HG03571 (cell line): ENCODE data around the gene ARID5B.
"Not testable (repeated sequence)": the region's sequence is repeated elsewhere in the genome, so short reads cannot be mapped to it uniquely, and the experiment has no call there.

Experiments
- ATAC-seq: cut with Tn5 transposase; IDR thresholded peaks from one replicate; pipeline ENCODE4 v1.9.1; 2021; ENCODE audit not compliant: unreplicated experiment

The ARID5B gene

GRCh38 chr10:61961278-61961677, 59.8 kb downstream of the ARID5B start:
- ATAC-seq = peak; percentile 49

GRCh38 chr10:61962971-61963370, 61.5 kb downstream of the ARID5B start:
- no peak for ATAC-seq

GRCh38 chr10:61963669-61964058, 62.2 kb downstream of the ARID5B start:
- ATAC-seq = no peak

GRCh38 chr10:61964059-61964709, 62.7 kb downstream of the ARID5B start:
- ATAC-seq = peak; percentile 27

DNA sequence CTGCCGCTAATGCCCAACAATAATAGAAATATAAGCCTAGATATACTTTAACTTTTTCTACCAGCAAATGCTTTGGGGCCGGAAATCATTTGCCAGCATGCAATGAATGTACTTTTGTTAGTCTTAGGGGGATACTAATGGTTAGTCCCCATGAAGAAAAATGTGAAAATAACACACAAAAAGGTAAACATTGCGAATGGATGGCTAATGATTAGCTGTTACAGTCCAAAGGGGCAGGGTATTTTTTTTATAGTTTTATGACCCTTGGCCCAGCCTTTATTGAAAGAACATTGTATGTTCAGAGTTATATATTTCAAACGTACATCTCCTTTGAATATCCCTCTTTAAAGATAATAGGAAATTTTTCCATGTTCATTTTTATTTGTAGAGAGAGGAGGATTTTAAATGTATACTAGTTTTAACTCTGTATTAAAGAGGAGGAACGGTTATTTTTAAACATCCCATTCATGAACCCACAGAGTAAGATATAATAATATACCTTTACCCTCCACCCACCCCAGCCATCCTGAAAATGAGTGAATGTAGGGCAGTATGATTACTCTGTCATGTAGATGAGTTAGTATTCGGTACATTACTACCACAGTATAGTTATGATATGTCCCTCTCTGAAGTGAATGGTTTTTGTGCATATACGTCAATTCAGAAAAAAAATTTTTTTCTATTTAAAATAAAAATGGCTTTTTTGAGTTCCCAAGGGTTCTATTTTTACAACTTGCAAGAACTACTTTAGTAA, 63.6 kb downstream of the ARID5B start:
- no peak for ATAC-seq

GRCh38 chr10:61965703-61966395, 64.3 kb downstream of the ARID5B start:
- ATAC-seq = no peak

- no peak for ATAC-seq
Measured at GRCh38 chr10:61967298-61967697, 65.8 kb downstream of the ARID5B start.

GRCh38 chr10:61970182-61971002, 68.9 kb downstream of the ARID5B start:
- ATAC-seq = no peak

- no peak for ATAC-seq
Measured at GRCh38 chr10:61971003-61971325, 69.5 kb downstream of the ARID5B start.

DNA sequence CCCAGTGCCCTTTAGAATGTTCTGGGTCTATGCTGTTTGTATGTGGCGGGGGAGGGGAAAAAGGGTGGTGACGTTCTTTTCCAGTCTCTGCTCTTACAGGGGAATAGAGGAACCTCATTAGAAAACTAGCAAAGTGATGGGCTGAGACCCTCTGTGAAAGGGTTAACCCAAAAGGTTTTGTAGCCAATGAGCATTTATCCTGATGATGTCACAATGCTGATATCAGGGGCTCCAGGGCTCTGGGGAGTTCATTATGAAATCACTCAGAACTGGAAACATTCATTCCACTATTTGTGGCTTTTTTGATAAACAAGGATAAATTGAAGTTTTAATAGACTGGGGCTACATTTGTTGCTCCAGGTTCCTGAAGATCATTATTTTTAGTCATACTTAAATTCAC, 71.7 kb downstream of the ARID5B start:
- no peak for ATAC-seq

GRCh38 chr10:61973906-61974305, 72.4 kb downstream of the ARID5B start:
- ATAC-seq = no peak

GRCh38 chr10:61974601-61975390, 73.3 kb downstream of the ARID5B start:
- no peak for ATAC-seq

DNA sequence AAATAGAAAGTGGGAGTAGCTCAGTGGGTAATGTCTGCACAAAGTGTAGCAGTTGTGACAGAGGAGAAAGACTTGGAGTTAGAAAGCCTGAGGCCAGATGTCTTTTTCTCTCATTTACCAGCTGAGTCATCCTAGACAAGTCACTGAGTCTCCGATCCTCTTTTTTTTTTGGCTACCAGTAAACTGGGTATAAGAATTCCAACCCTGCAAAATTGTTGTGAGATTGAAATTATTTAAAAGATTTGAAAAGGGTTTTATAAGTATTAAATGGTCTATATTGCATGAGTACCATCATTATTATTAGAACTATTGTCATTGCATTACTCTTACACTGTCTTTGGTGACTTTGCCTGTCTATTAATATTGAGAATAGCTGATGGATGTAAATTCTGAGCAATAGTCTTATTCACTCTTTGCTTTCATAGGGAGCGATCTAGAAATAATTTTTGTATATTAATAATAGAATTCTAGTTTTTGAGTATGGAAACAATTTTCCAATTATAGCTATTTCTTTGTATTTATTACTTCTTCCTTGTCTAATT, 74.0 kb downstream of the ARID5B start:
- ATAC-seq = peak; percentile 67

- not testable (repeated sequence) for ATAC-seq
Measured at GRCh38 chr10:61976951-61977721, 75.6 kb downstream of the ARID5B start.

GRCh38 chr10:61978965-61979364, 77.5 kb downstream of the ARID5B start:
- ATAC-seq = no peak

DNA sequence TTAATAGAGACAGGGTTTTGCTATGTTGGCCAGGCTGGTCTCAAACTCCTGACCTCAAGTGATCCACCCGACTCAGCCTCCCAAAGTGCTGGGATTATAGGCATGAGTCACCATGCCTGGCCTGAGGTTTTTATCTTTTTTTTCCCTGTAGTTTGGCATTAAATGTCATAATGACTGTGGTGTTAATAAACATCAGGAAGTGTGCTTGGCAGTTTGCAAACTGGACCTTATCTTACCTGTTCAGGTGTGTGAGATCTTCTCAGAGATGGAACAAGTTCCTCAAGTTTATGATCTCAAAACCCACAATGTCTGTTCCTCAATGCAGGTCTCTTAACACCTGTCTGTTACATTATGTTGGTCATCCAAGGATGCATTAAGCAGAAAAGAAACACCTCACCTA, 80.0 kb downstream of the ARID5B start:
- no peak for ATAC-seq

DNA sequence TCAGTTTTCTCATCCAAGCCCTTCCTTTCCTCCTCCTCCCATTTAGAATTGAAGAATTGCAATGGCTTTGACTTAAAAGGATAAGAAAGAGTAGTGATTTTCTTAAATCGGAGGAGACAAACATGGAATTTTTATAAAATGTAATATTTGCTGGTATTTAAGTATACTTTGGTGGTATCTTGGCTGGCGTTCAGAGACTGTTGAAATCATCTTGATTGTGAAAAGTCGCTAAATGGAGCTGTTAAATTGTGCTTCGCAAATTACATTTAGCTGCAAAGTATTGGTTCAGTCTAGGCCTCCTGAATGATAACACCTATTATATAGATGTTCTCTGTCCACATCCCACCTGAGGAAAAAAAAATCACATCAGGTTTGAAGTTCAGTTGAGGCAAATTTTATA, 81.8 kb downstream of the ARID5B start:
- no peak for ATAC-seq

GRCh38 chr10:61984803-61985418, 83.4 kb downstream of the ARID5B start:
- no peak for ATAC-seq

DNA sequence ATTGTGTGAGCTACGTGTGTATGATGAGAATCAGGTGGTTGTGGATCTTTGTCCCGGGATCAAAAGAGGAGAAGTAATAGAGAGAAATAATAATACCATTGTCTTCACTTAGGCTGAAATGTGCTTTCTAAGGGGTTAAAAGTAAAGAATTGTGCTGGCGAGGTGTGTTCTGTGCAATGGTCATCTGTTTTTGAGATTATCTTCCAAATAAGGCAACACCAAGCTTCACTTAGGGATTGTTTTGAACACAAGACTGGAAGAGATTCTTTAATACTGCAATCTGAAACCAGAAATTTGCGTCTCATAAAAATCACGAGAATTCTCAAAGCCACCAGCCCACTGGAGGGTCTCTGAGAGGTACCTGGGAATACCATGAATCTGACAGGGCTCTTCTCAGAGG, 84.2 kb downstream of the ARID5B start:
- ATAC-seq = no peak
